HepG2 (cell line): ENCODE measurements around the gene MYLK. TPM values are rescaled to one million over a fixed set of nuclear protein-coding genes. Genes with fewer than 3 reads are reported as not detected.

ENCODE experiments used
- CBX2 ChIP-seq, 2 experiments: fragments of 200-600 bp in 1 of 2; sonication (generic); formaldehyde crosslinking in 1 of 2; IDR thresholded peaks; 2 replicates each; pipeline versions ENCODE4 v1.7.0 to v1.8.1; 2018 to 2022; ENCODE audit warnings: low read depth in 2 of 2, low read length in 1 of 2, mild to moderate bottlenecking in 1 of 2, missing genetic modification reagents in 1 of 2
- EEA1 ChIP-seq: sonication (generic); formaldehyde crosslinking; IDR thresholded peaks from 2 replicates; pipeline ENCODE4 v1.5.1; 2020; ENCODE audit warnings: mild to moderate bottlenecking, missing genetic modification reagents, borderline replicate concordance
- EHMT2 ChIP-seq: fragments of 200-600 bp; sonication (generic); IDR thresholded peaks from 2 replicates; pipeline ENCODE4 v1.7.0; 2017; ENCODE audit warnings: antibody characterized with exemption, low read depth, low read length, borderline replicate concordance
- ELF1 ChIP-seq: sonication (generic); formaldehyde crosslinking; IDR thresholded peaks from 2 replicates; pipeline ENCODE4 v1.4.0; 2020; ENCODE audit warnings: missing genetic modification reagents
- FOXC1 ChIP-seq: sonication (generic); formaldehyde crosslinking; IDR thresholded peaks from 2 replicates; pipeline ENCODE4 v1.8.0; 2022; ENCODE audit warnings: mild to moderate bottlenecking, missing genetic modification reagents, borderline replicate concordance
- GATAD1 ChIP-seq: IDR thresholded peaks from 2 replicates; pipeline ENCODE4 v1.6.1; 2016; ENCODE audit warnings: missing genetic modification reagents, missing compliant biosample characterization
- ISL2 ChIP-seq: sonication (generic); formaldehyde crosslinking; IDR thresholded peaks from 2 replicates; pipeline ENCODE4 v1.5.0; 2020; ENCODE audit warnings: missing genetic modification reagents
- JUNB ChIP-seq: sonication (generic); formaldehyde crosslinking; IDR thresholded peaks from 2 replicates; pipeline ENCODE4 v1.8.0; 2022; ENCODE audit warnings: missing genetic modification reagents, mild to moderate bottlenecking, borderline replicate concordance
- KDM3A ChIP-seq: IDR thresholded peaks from 2 replicates; pipeline ENCODE4 v1.6.1; 2018; ENCODE audit warnings: low read depth, missing compliant biosample characterization
- PHB2 ChIP-seq: fragments of 450-650 bp; IDR thresholded peaks from 2 replicates; pipeline ENCODE4 v1.6.1; 2018; ENCODE audit not compliant: partially characterized antibody
- SAP130 ChIP-seq: IDR thresholded peaks from 2 replicates; pipeline ENCODE4 v1.6.1; 2016; ENCODE audit warnings: low read depth
- SMARCC2 ChIP-seq: fragments of 450-650 bp; IDR thresholded peaks from 2 replicates; pipeline ENCODE4 v1.6.1; 2017; ENCODE audit warnings: antibody characterized with exemption, mild to moderate bottlenecking
- THYN1 ChIP-seq: sonication (generic); formaldehyde crosslinking; IDR thresholded peaks from 2 replicates; pipeline ENCODE4 v1.8.1; 2023; ENCODE audit warnings: low read depth, mild to moderate bottlenecking, moderate library complexity, missing genetic modification reagents, borderline replicate concordance
- ZBTB42 ChIP-seq: sonication (generic); formaldehyde crosslinking; IDR thresholded peaks from 2 replicates; pipeline ENCODE4 v1.5.0; 2020; ENCODE audit warnings: mild to moderate bottlenecking, missing genetic modification reagents
- ZBTB8A ChIP-seq: sonication (generic); formaldehyde crosslinking; IDR thresholded peaks from 2 replicates; pipeline ENCODE4 v1.4.0; 2020; ENCODE audit warnings: mild to moderate bottlenecking, low read depth, missing genetic modification reagents, borderline replicate concordance
- ZFP82 ChIP-seq: sonication (generic); formaldehyde crosslinking; IDR thresholded peaks from 2 replicates; pipeline ENCODE4 v1.5.1; 2020; ENCODE audit warnings: mild to moderate bottlenecking, missing genetic modification reagents, borderline replicate concordance
- ZNF546 ChIP-seq: sonication (generic); formaldehyde crosslinking; conservative IDR thresholded peaks from 2 replicates; pipeline ENCODE4 v1.8.1; 2023; ENCODE audit warnings: mild to moderate bottlenecking, missing genetic modification reagents
- polyA plus RNA-seq, 8 experiments: library from polyadenylated mRNA; depleted of rRNA in 3 of 8; stranded (reverse) in 7 of 8; unstranded in 1 of 8; fragments of >200 nt; fragmentation: Illumina TruSeq in 4 of 8; extraction: Trizol in 4 of 8; gene quantifications; 2 replicates each; pipeline versions ENCODE4 v1.2.1 to v1.2.3, GENCODE V29; 2011 to 2016; ENCODE audit warnings: low read depth in 4 of 8, missing spikeins in 1 of 8, mixed read lengths in 1 of 8; ENCODE audit not compliant: insufficient read depth in 1 of 8
- total RNA-seq, 5 experiments: library from RNA; depleted of rRNA; stranded (reverse); fragments of >200 nt; fragmentation: Illumina TruSeq; extraction: Trizol; gene quantifications; 2 replicates each; pipeline ENCODE4 v1.2.3, GENCODE V29; 2016; ENCODE audit warnings: low read depth in 1 of 5
- TF ChIP-seq, protein P1 (sequence below): sonication (generic); formaldehyde crosslinking; IDR thresholded peaks from 2 replicates; pipeline ENCODE4 v1.4.0; 2020; ENCODE audit warnings: mild to moderate bottlenecking, missing genetic modification reagents, borderline replicate concordance
- TF ChIP-seq, protein P2 (sequence below): sonication (generic); formaldehyde crosslinking; conservative IDR thresholded peaks from 2 replicates; pipeline ENCODE4 v1.8.0; 2022; ENCODE audit warnings: low read depth, missing genetic modification reagents
- TF ChIP-seq, protein P3 (sequence below): sonication (generic); formaldehyde crosslinking; IDR thresholded peaks from 2 replicates; pipeline ENCODE4 v1.8.1; 2023; ENCODE audit warnings: mild to moderate bottlenecking, missing genetic modification reagents
- TF ChIP-seq, protein P4 (sequence below): sonication (generic); formaldehyde crosslinking; IDR thresholded peaks from 2 replicates; pipeline ENCODE4 v1.8.1; 2023; ENCODE audit warnings: mild to moderate bottlenecking, inconsistent platforms, moderate library complexity, missing genetic modification reagents, borderline replicate concordance
- TF ChIP-seq, protein P5 (sequence below): sonication (generic); formaldehyde crosslinking; IDR thresholded peaks from 2 replicates; pipeline ENCODE4 v1.4.0; 2020; ENCODE audit warnings: missing genetic modification reagents, borderline replicate concordance

Gene MYLK
- total and polyA plus RNA-seq, 2 of the 13 experiments (the other 11 are each of a cell fraction or from before 2014, with no cell fraction given) = 10.6 to 34.9 TPM

DNA sequence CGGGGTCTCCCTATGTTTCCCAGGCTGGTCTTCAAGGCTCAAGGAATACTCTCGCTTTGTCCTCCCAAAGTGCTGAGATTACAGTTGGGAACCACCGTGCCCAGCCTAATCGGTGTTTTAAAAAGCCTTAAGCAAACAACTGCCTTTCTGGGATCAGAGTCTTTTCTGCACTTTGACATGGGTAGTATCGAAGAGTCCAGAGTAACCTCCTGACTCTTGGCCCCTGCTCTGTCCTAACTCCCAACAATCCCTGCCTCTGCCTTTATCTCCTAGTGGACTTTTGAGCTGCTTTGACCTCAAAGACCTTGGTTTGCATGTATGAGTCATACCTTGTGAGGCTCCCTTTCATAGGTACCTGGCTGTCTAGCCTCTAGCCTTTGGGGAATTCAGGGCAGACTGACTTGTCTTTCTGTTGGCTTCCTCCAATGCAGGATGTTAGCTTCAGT lies 278.3 kb downstream of the MYLK start (continued):
- TF ChIP-seq, protein P1, sequence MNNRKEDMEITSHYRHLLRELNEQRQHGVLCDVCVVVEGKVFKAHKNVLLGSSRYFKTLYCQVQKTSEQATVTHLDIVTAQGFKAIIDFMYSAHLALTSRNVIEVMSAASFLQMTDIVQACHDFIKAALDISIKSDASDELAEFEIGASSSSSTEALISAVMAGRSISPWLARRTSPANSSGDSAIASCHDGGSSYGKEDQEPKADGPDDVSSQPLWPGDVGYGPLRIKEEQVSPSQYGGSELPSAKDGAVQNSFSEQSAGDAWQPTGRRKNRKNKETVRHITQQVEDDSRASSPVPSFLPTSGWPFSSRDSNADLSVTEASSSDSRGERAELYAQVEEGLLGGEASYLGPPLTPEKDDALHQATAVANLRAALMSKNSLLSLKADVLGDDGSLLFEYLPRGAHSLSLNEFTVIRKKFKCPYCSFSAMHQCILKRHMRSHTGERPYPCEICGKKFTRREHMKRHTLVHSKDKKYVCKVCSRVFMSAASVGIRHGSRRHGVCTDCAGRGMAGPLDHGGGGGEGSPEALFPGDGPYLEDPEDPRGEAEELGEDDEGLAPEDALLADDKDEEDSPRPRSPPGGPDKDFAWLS = no peak
- TF ChIP-seq ZNF546 (CRISPR knock-in tag) (no peak), KDM3A (CRISPR knock-in tag) (peak; percentile 52; the same call in 1 of the 2 replicates), ZBTB8A (CRISPR knock-in tag) (no peak), CBX2 (IDR thresholded peaks at IDR 0.05; ENCODE audit: low read depth, low read length) (no peak), CBX2 (CRISPR knock-in tag; IDR thresholded peaks at IDR 0.05; ENCODE audit: low read depth) (no peak), JUNB (CRISPR knock-in tag) (peak; percentile 99), ELF1 (0 out of 2 replicates have a peak, but pooled peaks have one; percentile 32), ZBTB42 (no peak), GATAD1 (CRISPR knock-in tag) (peak; percentile 72), PHB2 (no peak), EHMT2 (no peak; the same call in 1 of the 2 replicates), EEA1 (no peak), ISL2 (CRISPR knock-in tag) (peak; percentile 94), THYN1 (CRISPR knock-in tag) (no peak), SMARCC2 (no peak), SAP130 (CRISPR knock-in tag) (peak; percentile 89), ZFP82 (CRISPR knock-in tag) (no peak; the same call in 1 of the 2 replicates), FOXC1 (peak; percentile 73; the same call in 1 of the 2 replicates)
- TF ChIP-seq, protein P2, sequence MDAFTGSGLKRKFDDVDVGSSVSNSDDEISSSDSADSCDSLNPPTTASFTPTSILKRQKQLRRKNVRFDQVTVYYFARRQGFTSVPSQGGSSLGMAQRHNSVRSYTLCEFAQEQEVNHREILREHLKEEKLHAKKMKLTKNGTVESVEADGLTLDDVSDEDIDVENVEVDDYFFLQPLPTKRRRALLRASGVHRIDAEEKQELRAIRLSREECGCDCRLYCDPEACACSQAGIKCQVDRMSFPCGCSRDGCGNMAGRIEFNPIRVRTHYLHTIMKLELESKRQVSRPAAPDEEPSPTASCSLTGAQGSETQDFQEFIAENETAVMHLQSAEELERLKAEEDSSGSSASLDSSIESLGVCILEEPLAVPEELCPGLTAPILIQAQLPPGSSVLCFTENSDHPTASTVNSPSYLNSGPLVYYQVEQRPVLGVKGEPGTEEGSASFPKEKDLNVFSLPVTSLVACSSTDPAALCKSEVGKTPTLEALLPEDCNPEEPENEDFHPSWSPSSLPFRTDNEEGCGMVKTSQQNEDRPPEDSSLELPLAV (CRISPR knock-in tag) = no peak
- TF ChIP-seq, protein P3, sequence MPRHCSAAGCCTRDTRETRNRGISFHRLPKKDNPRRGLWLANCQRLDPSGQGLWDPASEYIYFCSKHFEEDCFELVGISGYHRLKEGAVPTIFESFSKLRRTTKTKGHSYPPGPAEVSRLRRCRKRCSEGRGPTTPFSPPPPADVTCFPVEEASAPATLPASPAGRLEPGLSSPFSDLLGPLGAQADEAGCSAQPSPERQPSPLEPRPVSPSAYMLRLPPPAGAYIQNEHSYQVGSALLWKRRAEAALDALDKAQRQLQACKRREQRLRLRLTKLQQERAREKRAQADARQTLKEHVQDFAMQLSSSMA = no peak
- TF ChIP-seq, protein P4, sequence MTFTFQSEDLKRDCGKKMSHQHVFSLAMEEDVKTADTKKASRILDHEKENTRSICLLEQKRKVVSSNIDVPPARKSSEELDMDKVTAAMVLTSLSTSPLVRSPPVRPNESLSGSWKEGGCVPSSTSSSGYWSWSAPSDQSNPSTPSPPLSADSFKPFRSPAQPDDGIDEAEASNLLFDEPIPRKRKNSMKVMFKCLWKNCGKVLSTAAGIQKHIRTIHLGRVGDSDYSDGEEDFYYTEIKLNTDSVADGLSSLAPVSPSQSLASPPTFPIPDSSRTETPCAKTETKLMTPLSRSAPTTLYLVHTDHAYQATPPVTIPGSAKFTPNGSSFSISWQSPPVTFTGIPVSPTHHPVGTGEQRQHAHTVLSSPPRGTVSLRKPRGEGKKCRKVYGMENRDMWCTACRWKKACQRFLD (CRISPR knock-in tag) = no peak
- TF ChIP-seq, protein P5, sequence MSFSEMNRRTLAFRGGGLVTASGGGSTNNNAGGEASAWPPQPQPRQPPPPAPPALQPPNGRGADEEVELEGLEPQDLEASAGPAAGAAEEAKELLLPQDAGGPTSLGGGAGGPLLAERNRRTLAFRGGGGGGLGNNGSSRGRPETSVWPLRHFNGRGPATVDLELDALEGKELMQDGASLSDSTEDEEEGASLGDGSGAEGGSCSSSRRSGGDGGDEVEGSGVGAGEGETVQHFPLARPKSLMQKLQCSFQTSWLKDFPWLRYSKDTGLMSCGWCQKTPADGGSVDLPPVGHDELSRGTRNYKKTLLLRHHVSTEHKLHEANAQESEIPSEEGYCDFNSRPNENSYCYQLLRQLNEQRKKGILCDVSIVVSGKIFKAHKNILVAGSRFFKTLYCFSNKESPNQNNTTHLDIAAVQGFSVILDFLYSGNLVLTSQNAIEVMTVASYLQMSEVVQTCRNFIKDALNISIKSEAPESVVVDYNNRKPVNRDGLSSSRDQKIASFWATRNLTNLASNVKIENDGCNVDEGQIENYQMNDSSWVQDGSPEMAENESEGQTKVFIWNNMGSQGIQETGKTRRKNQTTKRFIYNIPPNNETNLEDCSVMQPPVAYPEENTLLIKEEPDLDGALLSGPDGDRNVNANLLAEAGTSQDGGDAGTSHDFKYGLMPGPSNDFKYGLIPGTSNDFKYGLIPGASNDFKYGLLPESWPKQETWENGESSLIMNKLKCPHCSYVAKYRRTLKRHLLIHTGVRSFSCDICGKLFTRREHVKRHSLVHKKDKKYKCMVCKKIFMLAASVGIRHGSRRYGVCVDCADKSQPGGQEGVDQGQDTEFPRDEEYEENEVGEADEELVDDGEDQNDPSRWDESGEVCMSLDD = no peak
